HepG2 (cell line): ENCODE results near the gene RPGRIP1. TPM values are rescaled to one million over a fixed set of nuclear protein-coding genes. Genes with fewer than 3 reads are reported as not detected.

Experiments
- AKNA ChIP-seq: sonication (generic); formaldehyde crosslinking; IDR thresholded peaks from 2 replicates; pipeline ENCODE4 v1.4.0; 2020; ENCODE audit warnings: missing genetic modification reagents, borderline replicate concordance
- CEBPB ChIP-seq: IDR thresholded peaks from 2 replicates; pipeline ENCODE4 v1.6.1; 2011; ENCODE audit warnings: low read depth, low read length, improper control_type of control experiment, borderline replicate concordance
- POLR2G ChIP-seq: fragments of 200-400 bp; formaldehyde crosslinking; IDR thresholded peaks from 2 replicates; pipeline ENCODE4 v1.6.1; 2018; ENCODE audit warnings: mild to moderate bottlenecking, low read depth, low read length, moderate library complexity
- RARG ChIP-seq: sonication (generic); formaldehyde crosslinking; IDR thresholded peaks from 2 replicates; pipeline ENCODE4 v1.4.0; 2020; ENCODE audit warnings: low read depth, mild to moderate bottlenecking, missing genetic modification reagents
- RBM22 ChIP-seq: fragments of 200-400 bp; formaldehyde crosslinking; optimal IDR thresholded peaks from 2 replicates; pipeline ENCODE3; 2017; ENCODE audit warnings: mild to moderate bottlenecking, low read length, moderate library complexity
- SP2 ChIP-seq: sonication (generic); formaldehyde crosslinking; IDR thresholded peaks from 2 replicates; pipeline ENCODE4 v1.5.1; 2020; ENCODE audit warnings: mild to moderate bottlenecking, missing genetic modification reagents
- ZNF331 ChIP-seq: sonication (generic); formaldehyde crosslinking; IDR thresholded peaks from 2 replicates; pipeline ENCODE4 v1.4.0; 2020; ENCODE audit warnings: missing genetic modification reagents
- ZNF800 ChIP-seq: sonication (generic); formaldehyde crosslinking; IDR thresholded peaks from 2 replicates; pipeline ENCODE4 v1.4.0; 2020; ENCODE audit warnings: missing genetic modification reagents
- polyA plus RNA-seq, 8 experiments: library from polyadenylated mRNA; depleted of rRNA in 3 of 8; stranded (reverse) in 7 of 8; unstranded in 1 of 8; fragments of >200 nt; fragmentation: Illumina TruSeq in 4 of 8; extraction: Trizol in 4 of 8; gene quantifications; 2 replicates each; pipeline versions ENCODE4 v1.2.1 to v1.2.3, GENCODE V29; 2011 to 2016; ENCODE audit warnings: low read depth in 4 of 8, missing spikeins in 1 of 8, mixed read lengths in 1 of 8; ENCODE audit not compliant: insufficient read depth in 1 of 8
- total RNA-seq, 5 experiments: library from RNA; depleted of rRNA; stranded (reverse); fragments of >200 nt; fragmentation: Illumina TruSeq; extraction: Trizol; gene quantifications; 2 replicates each; pipeline ENCODE4 v1.2.3, GENCODE V29; 2016; ENCODE audit warnings: low read depth in 1 of 5
- TF ChIP-seq, protein P1 (sequence below): sonication (generic); formaldehyde crosslinking; IDR thresholded peaks from one replicate; pipeline ENCODE4 v1.5.1; 2020; ENCODE audit warnings: mild to moderate bottlenecking, missing genetic modification reagents; ENCODE audit errors: not compliant biosample characterization
- TF ChIP-seq, protein P2 (sequence below): conservative IDR thresholded peaks from 2 replicates; pipeline ENCODE4 v1.6.1; 2018; ENCODE audit warnings: missing genetic modification reagents

Gene RPGRIP1
- total and polyA plus RNA-seq, 2 of the 13 experiments (the other 11 are each of a cell fraction or from before 2014, with no cell fraction given): 0.13 to 1.1 TPM

DNA sequence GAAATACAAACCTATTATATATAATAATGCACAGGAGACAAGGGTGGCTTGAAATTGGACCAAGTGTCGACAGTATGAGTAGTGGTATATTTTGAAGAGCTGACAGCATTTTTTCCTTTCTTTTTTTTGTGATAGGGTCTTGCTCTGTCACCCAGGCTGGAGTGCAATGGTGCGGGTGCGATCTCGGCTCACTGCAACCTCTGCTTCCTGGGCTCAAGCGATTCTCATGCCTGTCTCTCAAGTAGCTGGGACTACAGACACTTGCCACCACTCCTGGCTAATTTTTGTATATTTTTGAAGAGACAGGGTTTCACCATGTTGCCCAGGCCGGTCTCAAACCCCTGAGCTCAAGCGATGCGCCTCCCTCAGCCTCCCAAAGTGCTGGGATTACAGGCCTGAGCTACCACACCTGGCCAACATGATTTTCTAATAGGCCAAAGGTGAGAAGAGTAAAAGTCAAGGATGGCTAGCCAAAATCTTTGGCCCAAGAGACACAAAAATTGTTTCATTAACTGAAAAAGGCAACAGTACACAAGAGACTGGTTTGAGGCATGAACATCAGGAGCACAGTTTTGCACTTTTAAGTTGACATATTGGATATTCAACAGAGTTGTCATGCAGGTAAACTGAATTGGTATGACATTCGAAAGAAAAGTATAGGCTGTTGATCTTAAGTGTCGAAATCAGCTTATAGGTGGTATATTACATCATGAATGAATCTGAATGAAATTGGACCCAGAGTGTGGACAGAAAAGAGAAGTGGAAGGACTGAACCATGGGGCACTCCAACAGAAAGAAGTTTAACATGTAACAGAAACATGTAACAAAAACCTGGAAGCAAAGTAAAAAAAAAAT is 23.1 kb upstream of the RPGRIP1 start (continued):
- TF ChIP-seq, protein P1, sequence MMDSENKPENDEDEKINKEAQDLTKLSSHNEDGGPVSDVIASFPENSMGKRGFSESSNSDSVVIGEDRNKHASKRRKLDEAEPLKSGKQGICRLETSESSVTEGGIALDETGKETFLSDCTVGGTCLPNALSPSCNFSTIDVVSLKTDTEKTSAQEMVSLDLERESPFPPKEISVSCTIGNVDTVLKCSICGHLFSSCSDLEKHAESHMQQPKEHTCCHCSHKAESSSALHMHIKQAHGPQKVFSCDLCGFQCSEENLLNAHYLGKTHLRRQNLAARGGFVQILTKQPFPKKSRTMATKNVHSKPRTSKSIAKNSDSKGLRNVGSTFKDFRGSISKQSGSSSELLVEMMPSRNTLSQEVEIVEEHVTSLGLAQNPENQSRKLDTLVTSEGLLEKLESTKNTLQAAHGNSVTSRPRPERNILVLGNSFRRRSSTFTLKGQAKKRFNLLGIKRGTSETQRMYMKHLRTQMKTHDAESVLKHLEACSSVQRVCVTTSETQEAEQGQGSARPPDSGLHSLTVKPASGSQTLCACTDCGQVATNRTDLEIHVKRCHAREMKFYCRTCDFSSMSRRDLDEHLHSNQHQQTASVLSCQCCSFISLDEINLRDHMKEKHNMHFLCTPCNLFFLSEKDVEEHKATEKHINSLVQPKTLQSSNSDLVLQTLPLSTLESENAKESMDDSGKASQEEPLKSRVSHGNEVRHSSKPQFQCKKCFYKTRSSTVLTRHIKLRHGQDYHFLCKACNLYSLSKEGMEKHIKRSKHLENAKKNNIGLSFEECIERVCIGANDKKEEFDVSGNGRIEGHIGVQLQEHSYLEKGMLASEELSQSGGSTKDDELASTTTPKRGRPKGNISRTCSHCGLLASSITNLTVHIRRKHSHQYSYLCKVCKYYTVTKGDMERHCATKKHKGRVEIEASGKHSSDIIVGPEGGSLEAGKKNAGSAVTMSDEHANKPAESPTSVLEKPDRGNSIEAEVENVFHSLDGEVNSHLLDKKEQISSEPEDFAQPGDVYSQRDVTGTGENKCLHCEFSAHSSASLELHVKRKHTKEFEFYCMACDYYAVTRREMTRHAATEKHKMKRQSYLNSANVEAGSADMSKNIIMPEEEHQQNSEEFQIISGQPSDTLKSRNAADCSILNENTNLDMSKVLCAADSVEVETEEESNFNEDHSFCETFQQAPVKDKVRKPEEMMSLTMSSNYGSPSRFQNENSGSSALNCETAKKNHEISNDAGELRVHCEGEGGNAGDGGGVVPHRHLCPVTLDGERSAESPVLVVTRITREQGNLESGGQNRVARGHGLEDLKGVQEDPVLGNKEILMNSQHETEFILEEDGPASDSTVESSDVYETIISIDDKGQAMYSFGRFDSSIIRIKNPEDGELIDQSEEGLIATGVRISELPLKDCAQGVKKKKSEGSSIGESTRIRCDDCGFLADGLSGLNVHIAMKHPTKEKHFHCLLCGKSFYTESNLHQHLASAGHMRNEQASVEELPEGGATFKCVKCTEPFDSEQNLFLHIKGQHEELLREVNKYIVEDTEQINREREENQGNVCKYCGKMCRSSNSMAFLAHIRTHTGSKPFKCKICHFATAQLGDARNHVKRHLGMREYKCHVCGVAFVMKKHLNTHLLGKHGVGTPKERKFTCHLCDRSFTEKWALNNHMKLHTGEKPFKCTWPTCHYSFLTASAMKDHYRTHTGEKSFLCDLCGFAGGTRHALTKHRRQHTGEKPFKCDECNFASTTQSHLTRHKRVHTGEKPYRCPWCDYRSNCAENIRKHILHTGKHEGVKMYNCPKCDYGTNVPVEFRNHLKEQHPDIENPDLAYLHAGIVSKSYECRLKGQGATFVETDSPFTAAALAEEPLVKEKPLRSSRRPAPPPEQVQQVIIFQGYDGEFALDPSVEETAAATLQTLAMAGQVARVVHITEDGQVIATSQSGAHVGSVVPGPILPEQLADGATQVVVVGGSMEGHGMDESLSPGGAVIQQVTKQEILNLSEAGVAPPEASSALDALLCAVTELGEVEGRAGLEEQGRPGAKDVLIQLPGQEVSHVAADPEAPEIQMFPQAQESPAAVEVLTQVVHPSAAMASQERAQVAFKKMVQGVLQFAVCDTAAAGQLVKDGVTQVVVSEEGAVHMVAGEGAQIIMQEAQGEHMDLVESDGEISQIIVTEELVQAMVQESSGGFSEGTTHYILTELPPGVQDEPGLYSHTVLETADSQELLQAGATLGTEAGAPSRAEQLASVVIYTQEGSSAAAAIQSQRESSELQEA: no peak
- TF ChIP-seq RARG (CRISPR knock-in tag): 0 out of 2 replicates have a peak, but pooled peaks have one; percentile 23
- TF ChIP-seq, protein P2, sequence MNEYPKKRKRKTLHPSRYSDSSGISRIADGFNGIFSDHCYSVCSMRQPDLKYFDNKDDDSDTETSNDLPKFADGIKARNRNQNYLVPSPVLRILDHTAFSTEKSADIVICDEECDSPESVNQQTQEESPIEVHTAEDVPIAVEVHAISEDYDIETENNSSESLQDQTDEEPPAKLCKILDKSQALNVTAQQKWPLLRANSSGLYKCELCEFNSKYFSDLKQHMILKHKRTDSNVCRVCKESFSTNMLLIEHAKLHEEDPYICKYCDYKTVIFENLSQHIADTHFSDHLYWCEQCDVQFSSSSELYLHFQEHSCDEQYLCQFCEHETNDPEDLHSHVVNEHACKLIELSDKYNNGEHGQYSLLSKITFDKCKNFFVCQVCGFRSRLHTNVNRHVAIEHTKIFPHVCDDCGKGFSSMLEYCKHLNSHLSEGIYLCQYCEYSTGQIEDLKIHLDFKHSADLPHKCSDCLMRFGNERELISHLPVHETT: no peak
- no peak for TF ChIP-seq ZNF800 (CRISPR knock-in tag)
- peak; percentile 50; the same call in 1 of the 2 replicates for TF ChIP-seq CEBPB
- no peak for TF ChIP-seq AKNA (CRISPR knock-in tag)
- TF ChIP-seq POLR2G: peak; percentile 33
- TF ChIP-seq RBM22: peak; percentile 79
- TF ChIP-seq ZNF331: 0 out of 2 replicates have a peak, but pooled peaks have one; percentile 22
- no peak for TF ChIP-seq SP2 (CRISPR knock-in tag)
